DOHH2 (cell line): ENCODE data around the gene TICRR.

Source experiments
- CTCF ChIP-seq: fragments of 200-600 bp; sonication (generic); IDR thresholded peaks from one replicate; pipeline ENCODE4 v1.5.1; 2014; ENCODE audit warnings: antibody characterized with exemption, mild to moderate bottlenecking, low read depth, low read length; ENCODE audit not compliant: poor library complexity, severe bottlenecking
- EZH2phosphoT487 ChIP-seq: fragments of 200-600 bp; sonication (generic); IDR thresholded peaks from 2 replicates; pipeline ENCODE4 v1.6.1; 2017; ENCODE audit warnings: borderline replicate concordance, mild to moderate bottlenecking, antibody characterized with exemption, low read length, moderate library complexity, mixed read lengths

GRCh38 chr15:89614164-89614563 is 38.9 kb downstream of the TICRR start:
- TF ChIP-seq CTCF = no peak
- TF ChIP-seq EZH2phosphoT487 = no peak
